GM12872 (cell line): Measurements from ENCODE around the gene CHST6.

Source experiments
- TF ChIP-seq, protein P1 (sequence below): IDR thresholded peaks from 3 replicates; pipeline ENCODE4 v1.5.1; 2011; ENCODE audit warnings: low read depth, mild to moderate bottlenecking, low read length, moderate library complexity; ENCODE audit not compliant: insufficient read depth

CHST6 gene

DNA sequence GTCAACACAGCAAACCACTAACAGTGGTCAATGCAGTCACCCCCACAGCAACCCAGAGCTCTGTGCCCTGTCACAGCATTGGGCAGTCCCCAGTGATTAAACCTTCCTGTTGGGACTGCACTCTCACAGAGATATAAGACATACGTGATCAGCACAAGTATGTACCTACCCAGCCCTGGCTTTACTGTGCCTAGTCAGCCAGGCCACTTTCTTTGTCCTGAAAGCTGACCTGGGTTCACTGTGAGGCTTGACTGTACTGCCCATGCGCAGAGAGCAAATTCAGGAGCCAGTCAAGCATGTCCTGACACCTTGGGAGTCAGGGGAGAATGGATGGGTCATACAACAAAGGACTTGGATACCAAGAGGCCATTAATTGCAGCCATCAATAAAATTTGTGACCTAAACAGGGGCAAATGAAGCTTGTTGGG lies 19.8 kb downstream of the CHST6 start:
- TF ChIP-seq, protein P1, sequence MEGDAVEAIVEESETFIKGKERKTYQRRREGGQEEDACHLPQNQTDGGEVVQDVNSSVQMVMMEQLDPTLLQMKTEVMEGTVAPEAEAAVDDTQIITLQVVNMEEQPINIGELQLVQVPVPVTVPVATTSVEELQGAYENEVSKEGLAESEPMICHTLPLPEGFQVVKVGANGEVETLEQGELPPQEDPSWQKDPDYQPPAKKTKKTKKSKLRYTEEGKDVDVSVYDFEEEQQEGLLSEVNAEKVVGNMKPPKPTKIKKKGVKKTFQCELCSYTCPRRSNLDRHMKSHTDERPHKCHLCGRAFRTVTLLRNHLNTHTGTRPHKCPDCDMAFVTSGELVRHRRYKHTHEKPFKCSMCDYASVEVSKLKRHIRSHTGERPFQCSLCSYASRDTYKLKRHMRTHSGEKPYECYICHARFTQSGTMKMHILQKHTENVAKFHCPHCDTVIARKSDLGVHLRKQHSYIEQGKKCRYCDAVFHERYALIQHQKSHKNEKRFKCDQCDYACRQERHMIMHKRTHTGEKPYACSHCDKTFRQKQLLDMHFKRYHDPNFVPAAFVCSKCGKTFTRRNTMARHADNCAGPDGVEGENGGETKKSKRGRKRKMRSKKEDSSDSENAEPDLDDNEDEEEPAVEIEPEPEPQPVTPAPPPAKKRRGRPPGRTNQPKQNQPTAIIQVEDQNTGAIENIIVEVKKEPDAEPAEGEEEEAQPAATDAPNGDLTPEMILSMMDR, result no peak

DNA sequence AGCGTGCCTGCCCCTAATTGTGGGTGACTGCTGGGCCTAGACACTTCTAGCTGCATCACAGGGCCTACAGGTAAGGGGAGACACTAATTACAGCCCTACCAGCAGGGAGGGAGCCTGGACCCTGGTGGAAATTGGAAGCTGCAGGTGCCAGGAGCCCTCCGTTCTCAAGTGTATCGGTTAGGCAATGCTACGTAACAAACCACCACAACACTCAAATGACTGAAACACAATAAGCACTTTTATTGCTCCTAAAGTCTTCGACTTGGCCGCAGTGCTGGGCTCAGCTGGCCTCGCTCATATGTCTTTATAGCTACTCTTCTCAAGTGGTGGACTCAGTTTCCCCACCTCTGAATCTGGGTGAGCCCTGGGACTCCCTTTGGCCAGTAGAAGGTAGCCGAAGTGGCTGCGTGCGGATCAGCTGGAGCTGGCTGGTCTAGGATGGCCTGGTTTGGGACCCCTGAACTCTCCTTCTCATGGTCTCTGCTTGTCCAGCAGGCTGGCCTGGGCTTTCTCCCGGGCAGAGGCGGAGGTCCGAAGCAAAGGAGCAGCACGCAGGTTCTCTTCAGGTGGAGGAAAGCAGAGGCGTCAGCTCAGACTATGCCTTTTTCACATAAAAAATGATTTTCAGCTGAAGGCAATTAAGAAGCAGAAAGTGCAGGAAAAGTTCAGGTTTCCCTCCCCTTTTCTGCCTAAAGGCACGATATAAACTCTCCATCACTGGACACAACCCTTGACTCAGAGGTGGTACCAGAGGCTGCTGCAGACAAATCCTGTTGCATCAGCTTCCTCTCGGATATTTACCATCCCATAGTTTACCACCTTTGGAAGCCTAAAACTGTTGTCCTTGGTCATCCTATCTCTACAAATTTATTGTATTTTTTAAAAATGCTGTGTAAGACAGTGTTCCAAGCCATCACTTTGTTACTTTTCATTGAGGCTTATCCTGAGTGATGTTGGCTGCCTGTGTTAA lies 22.0 kb downstream of the CHST6 start:
- TF ChIP-seq, protein P1, result no peak

DNA sequence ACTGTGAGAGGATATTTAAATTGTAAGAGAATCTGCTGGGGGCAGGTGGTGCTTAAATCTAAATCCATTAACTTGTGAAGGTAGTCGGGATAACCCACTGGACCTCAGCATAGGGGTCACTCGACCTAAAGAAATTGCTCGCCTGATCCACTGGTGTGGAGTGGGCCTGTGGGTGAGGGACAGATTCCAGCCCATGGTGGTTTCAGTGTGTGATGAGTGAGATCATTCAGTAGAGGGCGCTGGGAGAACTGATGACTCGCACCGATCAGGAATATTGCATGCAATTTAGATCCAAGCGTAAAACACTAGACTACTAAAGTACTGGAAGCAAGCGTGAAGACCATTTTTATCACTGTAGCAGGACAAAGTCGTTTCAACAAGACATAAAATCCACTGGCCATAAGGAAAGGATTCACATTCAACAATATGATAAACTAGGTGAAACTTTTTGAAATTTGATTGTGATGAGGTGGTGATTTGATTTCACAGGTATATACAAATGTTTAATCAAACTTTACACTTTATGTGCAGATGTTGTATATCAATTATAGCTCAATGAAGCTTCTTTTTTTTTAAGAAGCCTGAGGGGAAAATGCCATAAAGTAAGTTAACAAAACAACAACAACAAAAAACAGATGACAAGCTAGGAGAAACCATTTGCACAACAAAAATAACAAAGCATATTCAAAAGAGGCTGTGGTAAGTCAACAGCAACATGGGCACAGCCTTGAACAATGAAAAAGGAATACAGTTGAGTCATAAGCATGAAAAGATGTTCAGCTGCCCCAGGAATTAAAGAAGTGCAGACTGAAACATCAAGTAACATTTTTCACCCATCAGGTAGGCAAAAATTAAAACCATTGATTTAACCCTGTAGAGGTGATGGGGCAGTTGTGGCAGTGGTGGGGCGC lies 23.3 kb downstream of the CHST6 start:
- TF ChIP-seq, protein P1, result peak; percentile 83

DNA sequence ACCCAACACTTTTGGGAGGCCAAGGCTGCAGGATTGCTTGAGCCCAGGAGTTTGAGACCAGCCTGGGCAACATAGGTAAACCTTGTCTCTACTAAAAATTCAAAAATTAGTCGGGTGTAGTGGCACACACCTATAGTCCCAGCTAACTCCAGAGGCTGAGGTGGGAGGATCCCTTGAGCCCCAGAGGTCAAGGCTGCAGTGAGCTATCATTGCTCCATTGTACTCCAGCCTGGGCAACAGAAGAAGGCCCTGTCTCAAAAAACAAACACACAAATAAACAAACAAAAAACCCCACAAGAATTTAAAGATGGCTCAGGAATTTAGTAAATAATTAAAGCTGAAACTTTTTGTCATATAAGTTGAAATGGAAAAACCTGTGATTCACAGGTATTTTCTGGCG lies 28.5 kb downstream of the CHST6 start:
- TF ChIP-seq, protein P1, result no peak

DNA sequence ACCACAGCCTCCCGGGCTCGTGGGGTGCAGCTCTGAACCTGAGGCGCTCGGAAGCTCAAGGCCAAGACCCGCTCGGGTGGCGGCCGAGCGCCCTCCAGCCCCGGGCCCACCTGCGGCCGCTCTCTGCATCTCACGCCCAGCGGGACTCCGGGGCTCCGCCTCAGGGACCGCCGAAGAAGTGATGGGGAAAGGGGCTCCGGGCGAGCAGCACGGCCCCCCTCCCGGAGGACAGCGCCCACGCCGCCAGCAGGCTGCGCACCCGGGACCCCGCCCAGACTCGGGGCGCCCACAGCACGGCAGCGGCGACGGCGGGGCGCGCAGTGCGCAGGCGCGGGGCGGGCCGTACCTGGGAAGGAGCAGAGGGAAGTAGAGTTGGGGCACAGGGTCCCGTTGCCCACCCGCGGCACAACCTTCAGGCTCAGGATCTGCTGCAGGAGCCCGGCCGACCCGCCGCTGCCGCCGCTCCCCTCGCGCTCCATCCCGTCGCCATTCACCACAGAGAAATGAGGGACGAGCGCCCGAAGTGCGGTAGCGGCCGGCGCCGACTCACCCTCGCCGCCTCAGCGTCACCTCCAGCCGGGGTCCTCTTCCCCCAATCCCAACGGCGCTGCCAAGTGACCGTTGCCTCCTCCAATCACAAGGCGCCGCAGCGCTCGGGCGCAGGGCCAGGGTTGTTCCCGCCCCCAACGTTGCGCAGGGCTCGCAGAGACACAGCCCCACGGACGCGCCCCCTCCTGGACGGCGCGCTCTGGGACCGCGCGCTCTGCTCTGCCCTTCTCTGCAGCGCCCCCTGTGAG lies 30.9 kb downstream of the CHST6 start, which contains the start of gene TMEM170A:
TSS of gene TMEM170A (minus strand) at position 568 of the 797 bp plus-strand sequence. CDS start at position 479, 89 bp downstream.
- TF ChIP-seq, protein P1, result peak; percentile 100

DNA sequence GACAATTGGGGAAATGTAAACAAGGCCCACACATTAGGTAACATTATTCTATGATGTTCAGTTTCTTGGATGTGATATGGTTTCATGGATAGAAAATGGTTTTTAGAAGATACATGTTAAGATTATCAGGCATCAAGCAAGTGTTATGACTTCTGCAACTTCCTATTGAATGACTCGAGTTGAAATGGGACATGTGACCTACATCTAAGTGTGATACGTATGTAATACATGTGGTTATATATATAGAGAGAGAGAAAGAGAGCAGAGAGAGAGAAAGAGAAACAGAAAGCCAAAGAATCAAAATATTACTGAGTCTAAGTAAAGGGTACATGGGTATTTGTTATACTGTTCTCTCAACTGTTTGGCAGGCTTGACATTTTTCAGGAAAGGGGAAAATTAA lies 32.4 kb downstream of the CHST6 start:
- TF ChIP-seq, protein P1, result no peak
